GM19035 (cell line): ENCODE data around the gene MID1.
A peak's percentile ranks its signal among the peaks of the same experiment; 100 is the strongest.
"Not testable (repeated sequence)": the region's sequence is repeated elsewhere in the genome, so short reads cannot be mapped to it uniquely, and the experiment has no call there.

Experiments used
- ATAC-seq: cut with Tn5 transposase; IDR thresholded peaks from one replicate; pipeline ENCODE4 v1.9.1; 2021; ENCODE audit not compliant: unreplicated experiment

The MID1 gene

GRCh38 chrX:10617999-10618351 is 2.4 kb downstream of the MID1 start:
- no peak for ATAC-seq

- no peak for ATAC-seq
Observed at GRCh38 chrX:10617186-10617998, 3.0 kb downstream of the MID1 start.

GRCh38 chrX:10615931-10616774 is 4.2 kb downstream of the MID1 start:
- ATAC-seq = peak; percentile 78

GRCh38 chrX:10612215-10612614 is 8.2 kb downstream of the MID1 start:
- ATAC-seq = no peak

GRCh38 chrX:10611441-10612090 is 8.8 kb downstream of the MID1 start:
- ATAC-seq = no peak

- no peak for ATAC-seq
Observed at GRCh38 chrX:10608099-10608498, 12.3 kb downstream of the MID1 start.

GRCh38 chrX:10607233-10607632 is 13.2 kb downstream of the MID1 start:
- ATAC-seq = no peak

- ATAC-seq = no peak
Observed at GRCh38 chrX:10603612-10604011, 16.8 kb downstream of the MID1 start.

GRCh38 chrX:10602646-10603045 is 17.7 kb downstream of the MID1 start:
- no peak for ATAC-seq

- no peak for ATAC-seq
Observed at GRCh38 chrX:10600479-10600878, 19.9 kb downstream of the MID1 start.

GRCh38 chrX:10598540-10598939 is 21.8 kb downstream of the MID1 start:
- ATAC-seq = no peak

GRCh38 chrX:10597871-10598270 is 22.5 kb downstream of the MID1 start:
- ATAC-seq = no peak

GRCh38 chrX:10591363-10592335 is 28.7 kb downstream of the MID1 start:
- no peak for ATAC-seq

- not testable (repeated sequence) for ATAC-seq
Observed at GRCh38 chrX:10589787-10590186, 30.6 kb downstream of the MID1 start.

GRCh38 chrX:10589098-10589497 is 31.3 kb downstream of the MID1 start:
- no peak for ATAC-seq

- ATAC-seq = not testable (repeated sequence)
Observed at GRCh38 chrX:10584882-10585281, 35.5 kb downstream of the MID1 start.

- no peak for ATAC-seq
Observed at GRCh38 chrX:10582945-10583344, 37.4 kb downstream of the MID1 start.

- ATAC-seq = no peak
Observed at GRCh38 chrX:10582215-10582733, 38.1 kb downstream of the MID1 start.

GRCh38 chrX:10579112-10580011 is 41.0 kb downstream of the MID1 start:
- no peak for ATAC-seq
